ENCODE results near the gene ALOX15.
"Not testable (repeated sequence)": the region's sequence is repeated elsewhere in the genome, so short reads cannot be mapped to it uniquely, and the experiment has no call there.

ALOX15 gene

GRCh38 chr17:4636474-4637100 is 4.9 kb downstream of the ALOX15 start:
- H3K4me1 ChIP-seq (ENCODE audit: control insufficient read depth, insufficient read depth, low read length) = peaks cover 9% of the 10 kb centered on the region
- H3K9me3 ChIP-seq (ENCODE audit: control insufficient read depth, low read length) = no peaks in the 10 kb centered on the region
- no peaks in the 10 kb centered on the region for H3K36me3 ChIP-seq (ENCODE audit: control insufficient read depth, insufficient read depth, low read length)
- no peak overlapping the region for H3K27ac ChIP-seq (ENCODE audit: insufficient read depth, low read depth, low read length, poor library complexity, severe bottlenecking)
- no peak overlapping the region for H3K4me3 ChIP-seq (ENCODE audit: insufficient read depth, low read depth, low read length)
- WGBS, 2 experiments = 73 to 75% methylated on average over 12 of the region's 12 CpGs
- H3K27me3 ChIP-seq (ENCODE audit: control insufficient read depth, insufficient read depth, low read length, poor library complexity, severe bottlenecking) = peaks cover 60% of the 10 kb centered on the region

- Histone ChIP-seq H3K27me3 (ENCODE audit: control insufficient read depth, insufficient read depth, low read length, poor library complexity, severe bottlenecking) (peaks cover 53% of the 10 kb centered on the region), H3K4me1 (ENCODE audit: control insufficient read depth, insufficient read depth, low read length) (peaks cover 9% of the 10 kb centered on the region), H3K36me3 (ENCODE audit: control insufficient read depth, insufficient read depth, low read length) (no peaks in the 10 kb centered on the region), H3K4me3 (ENCODE audit: insufficient read depth, low read depth, low read length) (no peak overlapping the region), H3K27ac (ENCODE audit: insufficient read depth, low read depth, low read length, poor library complexity, severe bottlenecking) (no peak overlapping the region), H3K9me3 (ENCODE audit: control insufficient read depth, low read length) (no peaks in the 10 kb centered on the region)
- WGBS, 2 experiments = 33 to 43% methylated on average over 10 of the region's 10 CpGs
Measured at GRCh38 chr17:4635823-4636375, 5.6 kb downstream of the ALOX15 start.

- 80 to 84% methylated on average over 4 of the region's 4 CpGs for WGBS, 2 experiments
- Histone ChIP-seq H3K27ac (ENCODE audit: insufficient read depth, low read depth, low read length, poor library complexity, severe bottlenecking) (no peak overlapping the region), H3K27me3 (ENCODE audit: control insufficient read depth, insufficient read depth, low read length, poor library complexity, severe bottlenecking) (peaks cover 44% of the 10 kb centered on the region), H3K9me3 (ENCODE audit: control insufficient read depth, low read length) (no peaks in the 10 kb centered on the region), H3K36me3 (ENCODE audit: control insufficient read depth, insufficient read depth, low read length) (no peaks in the 10 kb centered on the region), H3K4me3 (ENCODE audit: insufficient read depth, low read depth, low read length) (no peak overlapping the region), H3K4me1 (ENCODE audit: control insufficient read depth, insufficient read depth, low read length) (peaks cover 9% of the 10 kb centered on the region)
Measured at GRCh38 chr17:4634976-4635375, 6.5 kb downstream of the ALOX15 start.

- WGBS, 2 experiments = 89 to 93% methylated on average over 2 of the region's 2 CpGs
- no peaks in the 10 kb centered on the region for H3K9me3 ChIP-seq (ENCODE audit: control insufficient read depth, low read length)
- H3K27ac ChIP-seq (ENCODE audit: insufficient read depth, low read depth, low read length, poor library complexity, severe bottlenecking) = no peak overlapping the region
- H3K36me3 ChIP-seq (ENCODE audit: control insufficient read depth, insufficient read depth, low read length) = no peaks in the 10 kb centered on the region
- peaks cover 33% of the 10 kb centered on the region for H3K27me3 ChIP-seq (ENCODE audit: control insufficient read depth, insufficient read depth, low read length, poor library complexity, severe bottlenecking)
- H3K4me3 ChIP-seq (ENCODE audit: insufficient read depth, low read depth, low read length) = no peak overlapping the region
- peaks cover 9% of the 10 kb centered on the region for H3K4me1 ChIP-seq (ENCODE audit: control insufficient read depth, insufficient read depth, low read length)
Measured at GRCh38 chr17:4633643-4634042, 7.8 kb downstream of the ALOX15 start.

- Histone ChIP-seq H3K4me3 (ENCODE audit: insufficient read depth, low read depth, low read length) (no peak overlapping the region), H3K36me3 (ENCODE audit: control insufficient read depth, insufficient read depth, low read length) (no peaks in the 10 kb centered on the region), H3K27me3 (ENCODE audit: control insufficient read depth, insufficient read depth, low read length, poor library complexity, severe bottlenecking) (peaks cover 26% of the 10 kb centered on the region), H3K9me3 (ENCODE audit: control insufficient read depth, low read length) (no peaks in the 10 kb centered on the region), H3K27ac (ENCODE audit: insufficient read depth, low read depth, low read length, poor library complexity, severe bottlenecking) (no peak overlapping the region), H3K4me1 (ENCODE audit: control insufficient read depth, insufficient read depth, low read length) (peaks cover 9% of the 10 kb centered on the region)
- WGBS, 2 experiments = 67 to 71% methylated on average over 7 of the region's 7 CpGs
Measured at GRCh38 chr17:4632581-4632920, 8.9 kb downstream of the ALOX15 start.

GRCh38 chr17:4631836-4632580 is 9.5 kb downstream of the ALOX15 start:
- Histone ChIP-seq H3K27ac (ENCODE audit: insufficient read depth, low read depth, low read length, poor library complexity, severe bottlenecking) (no peak overlapping the region), H3K27me3 (ENCODE audit: control insufficient read depth, insufficient read depth, low read length, poor library complexity, severe bottlenecking) (peaks cover 21% of the 10 kb centered on the region), H3K36me3 (ENCODE audit: control insufficient read depth, insufficient read depth, low read length) (no peaks in the 10 kb centered on the region), H3K4me1 (ENCODE audit: control insufficient read depth, insufficient read depth, low read length) (peaks cover 9% of the 10 kb centered on the region), H3K9me3 (ENCODE audit: control insufficient read depth, low read length) (no peaks in the 10 kb centered on the region), H3K4me3 (ENCODE audit: insufficient read depth, low read depth, low read length) (no peak overlapping the region)
- WGBS, 2 experiments = 67 to 69% methylated on average over 21 of the region's 21 CpGs

- Histone ChIP-seq H3K4me1 (ENCODE audit: control insufficient read depth, insufficient read depth, low read length) (peaks cover 9% of the 10 kb centered on the region), H3K27me3 (ENCODE audit: control insufficient read depth, insufficient read depth, low read length, poor library complexity, severe bottlenecking) (peaks cover 15% of the 10 kb centered on the region), H3K4me3 (ENCODE audit: insufficient read depth, low read depth, low read length) (no peak overlapping the region), H3K36me3 (ENCODE audit: control insufficient read depth, insufficient read depth, low read length) (no peaks in the 10 kb centered on the region), H3K27ac (ENCODE audit: insufficient read depth, low read depth, low read length, poor library complexity, severe bottlenecking) (no peak overlapping the region), H3K9me3 (ENCODE audit: control insufficient read depth, low read length) (no peaks in the 10 kb centered on the region)
- 91 to 92% methylated on average over 8 of the region's 8 CpGs for WGBS, 2 experiments
Measured at GRCh38 chr17:4631431-4631830, 10.0 kb downstream of the ALOX15 start.

- H3K27me3 ChIP-seq (ENCODE audit: control insufficient read depth, insufficient read depth, low read length, poor library complexity, severe bottlenecking) = no peaks in the 10 kb centered on the region
- no peaks in the 10 kb centered on the region for H3K9me3 ChIP-seq (ENCODE audit: control insufficient read depth, low read length)
- H3K4me3 ChIP-seq (ENCODE audit: insufficient read depth, low read depth, low read length) = no peak overlapping the region
- WGBS, 2 experiments = 89 to 95% methylated on average over 4 of the region's 4 CpGs
- H3K4me1 ChIP-seq (ENCODE audit: control insufficient read depth, insufficient read depth, low read length) = peaks cover 7% of the 10 kb centered on the region
- H3K27ac ChIP-seq (ENCODE audit: insufficient read depth, low read depth, low read length, poor library complexity, severe bottlenecking) = no peak overlapping the region
- H3K36me3 ChIP-seq (ENCODE audit: control insufficient read depth, insufficient read depth, low read length) = no peaks in the 10 kb centered on the region
Measured at GRCh38 chr17:4626734-4627256, 14.7 kb downstream of the ALOX15 start.

- Histone ChIP-seq H3K27me3 (ENCODE audit: control insufficient read depth, insufficient read depth, low read length, poor library complexity, severe bottlenecking) (no peaks in the 10 kb centered on the region), H3K27ac (ENCODE audit: insufficient read depth, low read depth, low read length, poor library complexity, severe bottlenecking) (no peak overlapping the region), H3K4me3 (ENCODE audit: insufficient read depth, low read depth, low read length) (no peak overlapping the region), H3K9me3 (ENCODE audit: control insufficient read depth, low read length) (no peaks in the 10 kb centered on the region), H3K4me1 (ENCODE audit: control insufficient read depth, insufficient read depth, low read length) (peaks cover 7% of the 10 kb centered on the region), H3K36me3 (ENCODE audit: control insufficient read depth, insufficient read depth, low read length) (no peaks in the 10 kb centered on the region)
- 86 to 90% methylated on average over 12 of the region's 12 CpGs for WGBS, 2 experiments
Measured at GRCh38 chr17:4625181-4625617, 16.3 kb downstream of the ALOX15 start.

GRCh38 chr17:4624451-4624911 is 17.0 kb downstream of the ALOX15 start:
- 67 to 70% methylated on average over 3 of the region's 3 CpGs for WGBS, 2 experiments
- H3K4me1 ChIP-seq (ENCODE audit: control insufficient read depth, insufficient read depth, low read length); H3K27me3 ChIP-seq (ENCODE audit: control insufficient read depth, insufficient read depth, low read length, poor library complexity, severe bottlenecking); H3K4me3 ChIP-seq (ENCODE audit: insufficient read depth, low read depth, low read length); H3K27ac ChIP-seq (ENCODE audit: insufficient read depth, low read depth, low read length, poor library complexity, severe bottlenecking); H3K36me3 ChIP-seq (ENCODE audit: control insufficient read depth, insufficient read depth, low read length); H3K9me3 ChIP-seq (ENCODE audit: control insufficient read depth, low read length): not testable (repeated sequence)

Data from ectodermal cell (in vitro differentiated cells).